GM20000 (cell line): ENCODE data around the gene LRRIQ3.

Experiments used
- DNase-seq: peaks from one replicate; pipeline ENCODE4 v3.0.0; 2012; ENCODE audit warnings: low spot score
- TF ChIP-seq, protein P1 (sequence below): IDR thresholded peaks from 2 replicates; pipeline ENCODE4 v1.5.1; 2012; ENCODE audit warnings: mild to moderate bottlenecking, control low read depth; ENCODE audit errors: extremely low read depth, missing control alignments

Gene LRRIQ3, protein sequence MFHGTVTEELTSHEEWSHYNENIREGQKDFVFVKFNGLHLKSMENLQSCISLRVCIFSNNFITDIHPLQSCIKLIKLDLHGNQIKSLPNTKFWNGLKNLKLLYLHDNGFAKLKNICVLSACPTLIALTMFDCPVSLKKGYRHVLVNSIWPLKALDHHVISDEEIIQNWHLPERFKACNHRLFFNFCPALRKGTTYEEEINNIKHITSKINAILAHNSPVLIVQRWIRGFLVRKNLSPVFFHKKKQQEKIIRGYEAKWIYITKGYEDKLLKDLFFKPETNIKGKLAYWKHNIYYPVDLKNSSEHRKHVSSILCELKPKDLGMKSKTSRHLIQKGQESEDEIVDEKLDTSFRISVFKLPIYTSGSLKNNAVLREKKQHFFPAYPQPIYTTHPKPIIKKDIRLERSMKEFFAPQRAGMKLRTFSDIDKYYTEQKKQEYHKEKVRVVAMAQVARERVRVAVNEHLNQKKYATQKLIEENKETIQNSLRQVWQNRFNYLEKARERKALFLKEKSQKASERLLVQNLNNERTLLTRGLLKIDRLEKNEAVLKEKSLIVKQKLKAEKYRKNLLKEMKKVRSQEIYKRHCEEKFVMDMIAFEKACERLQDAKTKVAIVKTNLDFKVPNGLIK

DNA sequence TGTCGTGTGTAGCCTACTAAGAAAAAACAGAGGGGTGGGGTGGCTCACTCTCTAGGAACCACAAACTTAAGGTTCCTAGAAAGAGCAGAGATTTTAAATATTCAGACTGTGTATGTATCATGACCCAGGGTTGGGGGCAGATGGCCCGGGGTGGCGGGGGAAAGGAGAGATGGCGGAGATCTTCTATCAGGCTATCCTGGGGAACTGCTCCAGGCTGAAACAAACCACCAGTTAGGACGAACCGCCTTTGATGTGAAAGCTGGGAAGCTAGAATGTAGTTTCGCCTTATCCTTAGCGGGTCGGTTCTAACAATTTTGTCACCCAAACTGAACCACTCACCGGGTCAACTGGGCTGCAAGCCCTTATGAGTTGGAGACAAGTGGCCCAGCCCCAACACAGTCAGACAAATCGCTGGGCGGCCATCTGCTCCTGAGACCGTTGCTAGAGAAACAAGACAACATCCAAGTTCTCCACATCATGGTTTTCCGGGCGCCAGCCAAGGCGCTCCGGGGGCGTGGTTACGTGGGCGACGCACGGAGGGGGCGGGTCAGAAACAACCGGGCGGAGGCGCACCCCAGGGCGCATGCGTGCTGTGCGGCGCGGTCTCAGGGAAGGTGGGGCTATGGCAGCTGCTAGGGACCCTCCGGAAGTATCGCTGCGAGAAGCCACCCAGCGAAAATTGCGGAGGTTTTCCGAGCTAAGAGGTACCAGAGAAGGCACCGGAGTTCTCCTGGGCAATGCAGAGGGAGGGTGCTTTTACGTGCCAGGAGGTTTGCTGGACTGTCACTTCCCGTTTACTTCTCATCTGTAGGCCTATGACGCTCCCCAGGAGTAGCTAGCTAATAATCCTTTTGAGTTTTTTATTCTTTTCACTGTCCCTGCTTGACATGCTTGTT is at the start of gene LRRIQ3, which contains the start of gene FPGT:
Gene LRRIQ3, minus strand, starts transcription at position 520 of the 896 bp plus-strand sequence. CDS start 14,492 bp downstream, outside the sequence.
Gene FPGT, plus strand, starts transcription at position 586 of the 896 bp plus-strand sequence. Its CDS starts 37 bp downstream, at position 623.
- peak; percentile 91 for DNase-seq
- TF ChIP-seq, protein P1, sequence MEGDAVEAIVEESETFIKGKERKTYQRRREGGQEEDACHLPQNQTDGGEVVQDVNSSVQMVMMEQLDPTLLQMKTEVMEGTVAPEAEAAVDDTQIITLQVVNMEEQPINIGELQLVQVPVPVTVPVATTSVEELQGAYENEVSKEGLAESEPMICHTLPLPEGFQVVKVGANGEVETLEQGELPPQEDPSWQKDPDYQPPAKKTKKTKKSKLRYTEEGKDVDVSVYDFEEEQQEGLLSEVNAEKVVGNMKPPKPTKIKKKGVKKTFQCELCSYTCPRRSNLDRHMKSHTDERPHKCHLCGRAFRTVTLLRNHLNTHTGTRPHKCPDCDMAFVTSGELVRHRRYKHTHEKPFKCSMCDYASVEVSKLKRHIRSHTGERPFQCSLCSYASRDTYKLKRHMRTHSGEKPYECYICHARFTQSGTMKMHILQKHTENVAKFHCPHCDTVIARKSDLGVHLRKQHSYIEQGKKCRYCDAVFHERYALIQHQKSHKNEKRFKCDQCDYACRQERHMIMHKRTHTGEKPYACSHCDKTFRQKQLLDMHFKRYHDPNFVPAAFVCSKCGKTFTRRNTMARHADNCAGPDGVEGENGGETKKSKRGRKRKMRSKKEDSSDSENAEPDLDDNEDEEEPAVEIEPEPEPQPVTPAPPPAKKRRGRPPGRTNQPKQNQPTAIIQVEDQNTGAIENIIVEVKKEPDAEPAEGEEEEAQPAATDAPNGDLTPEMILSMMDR = no peak

DNA sequence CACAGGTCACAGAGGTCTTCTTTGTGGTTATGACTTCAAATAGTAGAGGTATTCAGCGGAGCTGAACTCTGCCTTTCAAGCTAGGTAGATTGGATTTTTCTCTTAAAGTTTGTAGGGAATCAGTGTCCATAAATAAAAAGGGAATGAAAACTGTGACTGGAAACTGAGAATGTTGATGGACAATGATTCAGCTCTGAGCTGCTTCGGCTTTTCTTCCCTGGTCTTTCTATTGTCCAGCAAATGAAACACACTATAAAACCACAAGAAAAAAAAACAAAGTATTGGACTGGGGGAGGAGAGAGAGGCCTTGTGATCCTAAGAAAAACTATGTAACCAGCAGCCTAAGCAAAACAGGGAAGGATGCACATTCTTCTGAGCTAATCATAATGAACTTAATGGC is 48.3 kb upstream of the LRRIQ3 start:
- no peak for DNase-seq
- TF ChIP-seq, protein P1 = no peak

DNA sequence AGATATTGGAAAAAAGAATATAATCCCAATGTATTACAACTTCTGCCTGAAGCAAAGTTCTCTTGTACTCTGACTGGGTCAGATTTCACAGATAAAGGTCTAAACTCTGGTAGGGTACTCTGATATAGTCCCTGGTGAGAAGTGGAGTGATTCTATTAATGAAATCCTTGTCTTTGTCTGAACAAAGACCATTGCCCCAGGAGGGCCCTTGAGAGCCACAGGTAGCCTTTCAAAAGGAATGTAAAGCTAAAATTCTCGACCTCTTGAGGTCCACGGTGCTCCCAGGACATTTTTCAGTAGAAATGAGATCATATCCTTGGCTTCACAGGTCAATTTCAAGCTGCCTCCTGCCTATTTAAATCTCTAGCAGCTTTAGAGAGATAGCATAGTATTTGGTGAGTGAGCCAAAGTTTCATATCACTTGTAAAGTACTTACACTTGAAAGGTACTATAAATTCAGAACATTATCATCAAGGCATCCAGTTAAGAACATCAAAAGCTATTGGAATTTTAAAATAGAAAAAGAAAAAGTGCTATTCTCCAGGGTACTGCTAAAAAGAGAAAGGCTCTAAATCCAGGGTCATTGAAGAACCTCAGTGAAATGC is 47.3 kb upstream of the LRRIQ3 start:
- TF ChIP-seq, protein P1 = no peak
- DNase-seq = no peak

DNA sequence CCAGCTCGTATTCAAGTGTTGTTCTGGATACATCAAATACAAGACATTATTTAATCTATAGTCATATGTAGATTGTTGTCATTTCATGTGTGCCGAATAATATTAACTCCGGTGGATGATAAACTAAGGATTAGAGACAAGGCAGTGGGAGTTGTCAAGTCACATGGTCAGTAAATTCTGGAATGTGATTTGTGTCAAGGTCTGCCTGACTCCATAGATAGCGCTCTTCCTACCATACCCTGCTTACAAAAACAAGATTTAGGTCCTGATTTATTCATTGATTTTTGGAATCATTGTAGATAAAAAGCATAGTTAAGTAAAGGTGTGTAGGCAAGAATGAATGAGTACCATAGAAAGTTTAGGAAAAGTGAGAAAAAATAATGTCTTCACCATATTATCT is 39.8 kb upstream of the LRRIQ3 start:
- DNase-seq = no peak

DNA sequence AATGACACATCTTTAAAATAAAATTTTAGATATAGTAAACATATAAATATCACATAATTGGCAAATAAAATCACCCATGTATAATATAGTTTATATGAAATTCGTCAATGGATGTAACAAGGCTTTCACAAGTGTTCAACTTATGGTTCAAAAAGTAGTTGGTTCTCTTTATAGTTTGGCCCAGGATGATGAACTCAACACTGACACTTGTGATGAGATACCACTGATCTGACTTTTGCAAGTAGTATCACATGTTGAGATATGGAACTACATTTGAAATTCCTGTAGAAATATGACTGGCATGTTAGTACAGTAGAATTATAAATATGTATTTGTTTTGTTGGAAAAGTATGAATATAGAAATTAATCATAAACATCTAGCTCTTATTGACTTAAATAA is 39.1 kb upstream of the LRRIQ3 start:
- TF ChIP-seq, protein P1 = no peak
- no peak for DNase-seq

More for the DNA sequence above, 39.8 kb upstream of the LRRIQ3 start:
- TF ChIP-seq, protein P1 = no peak

DNA sequence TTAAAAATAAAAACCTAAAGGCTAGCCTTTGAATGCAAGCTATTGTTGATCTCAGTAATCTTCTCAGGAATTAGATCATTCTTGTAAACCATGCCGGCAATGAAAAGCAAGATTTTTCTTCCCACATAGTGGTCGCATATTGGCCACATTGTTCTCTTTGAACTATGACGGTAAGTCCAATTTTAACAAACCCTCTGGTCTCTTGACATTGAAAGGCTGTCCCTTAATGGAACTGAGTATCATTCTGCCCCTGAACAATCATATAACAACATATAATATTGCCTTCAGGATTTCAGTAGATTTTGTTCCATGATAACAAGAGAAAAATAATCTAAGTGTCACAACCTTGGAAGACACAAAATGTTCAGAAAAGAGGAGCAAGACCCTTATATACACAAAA is 38.5 kb upstream of the LRRIQ3 start:
- TF ChIP-seq, protein P1 = no peak
- no peak for DNase-seq
